Neural progenitor cell (in vitro differentiated cells): Measurements from ENCODE around the gene GSTK1. TPM values are rescaled to one million over a fixed set of nuclear protein-coding genes. Genes with fewer than 3 reads are reported as not detected.

Source experiments
- DNase-seq: peaks from one replicate; pipeline ENCODE4 v3.0.0-alpha.2; 2016; ENCODE audit warnings: low spot score
- H2AFZ ChIP-seq: fragments of 200-600 bp; sonication (generic); replicated peaks from 2 replicates; pipeline ENCODE4 v1.6.1; 2016; ENCODE audit warnings: antibody characterized with exemption
- H3F3A ChIP-seq: fragments of 200-600 bp; sonication (generic); 2 replicates; pipeline ENCODE4 v1.6.1; 2016; ENCODE audit warnings: antibody characterized with exemption, low read depth
- H3K27ac ChIP-seq: fragments of 200-600 bp; sonication (generic); 2 replicates; pipeline ENCODE4 v1.5.1; 2016; ENCODE audit warnings: mild to moderate bottlenecking
- H3K27me3 ChIP-seq: fragments of 200-600 bp; sonication (generic); 2 replicates; pipeline ENCODE4 v1.6.1; 2016; ENCODE audit warnings: mild to moderate bottlenecking, moderate library complexity
- H3K36me3 ChIP-seq: fragments of 200-600 bp; sonication (generic); 2 replicates; pipeline ENCODE4 v1.5.1; 2016
- H3K4me1 ChIP-seq: fragments of 200-600 bp; sonication (generic); 2 replicates; pipeline ENCODE4 v1.6.1; 2016; ENCODE audit warnings: mixed run types
- H3K4me2 ChIP-seq: fragments of 200-600 bp; sonication (generic); 2 replicates; pipeline ENCODE4 v1.6.1; 2016
- H3K4me3 ChIP-seq: fragments of 200-600 bp; sonication (generic); 2 replicates; pipeline ENCODE4 v1.5.1; 2016
- H3K79me2 ChIP-seq: fragments of 200-600 bp; sonication (generic); 2 replicates; pipeline ENCODE4 v1.6.1; 2016; ENCODE audit warnings: low read depth
- H3K9ac ChIP-seq: fragments of 200-600 bp; sonication (generic); 2 replicates; pipeline ENCODE4 v1.6.1; 2016
- H3K9me3 ChIP-seq: fragments of 200-600 bp; sonication (generic); 2 replicates; pipeline ENCODE4 v1.5.1; 2016; ENCODE audit warnings: low read depth
- H4K20me1 ChIP-seq: fragments of 200-600 bp; sonication (generic); 2 replicates; pipeline ENCODE4 v1.6.1; 2016; ENCODE audit warnings: low read depth
- H3K27ac Mint-ChIP-seq: 3 replicates; pipeline ENCODE4 v1.8.0; 2021; ENCODE audit warnings: mixed read lengths
- H3K27me3 Mint-ChIP-seq: 2 replicates; pipeline ENCODE4 v1.8.0; 2022; ENCODE audit warnings: low read depth, mild to moderate bottlenecking, inconsistent platforms, moderate library complexity, mixed read lengths; ENCODE audit not compliant: insufficient read depth
- H3K36me3 Mint-ChIP-seq: 3 replicates; pipeline ENCODE4 v1.8.0; 2021; ENCODE audit warnings: mixed read lengths
- H3K4me1 Mint-ChIP-seq: 3 replicates; pipeline ENCODE4 v1.8.0; 2021; ENCODE audit warnings: mixed read lengths
- H3K4me3 Mint-ChIP-seq: 3 replicates; pipeline ENCODE4 v1.8.0; 2021; ENCODE audit warnings: mild to moderate bottlenecking, moderate library complexity, mixed read lengths
- H3K9me3 Mint-ChIP-seq: 3 replicates; pipeline ENCODE4 v1.8.0; 2020; ENCODE audit warnings: mixed read lengths
- CTCF ChIP-seq: fragments of 200-600 bp; sonication (generic); IDR thresholded peaks from 2 replicates; pipeline ENCODE4 v1.5.1; 2017; ENCODE audit warnings: antibody characterized with exemption, mild to moderate bottlenecking
- EZH2 ChIP-seq: fragments of 200-600 bp; sonication (generic); IDR thresholded peaks from 2 replicates; pipeline ENCODE4 v1.6.1; 2017; ENCODE audit warnings: antibody characterized with exemption, mild to moderate bottlenecking, moderate library complexity
- EZH2phosphoT487 ChIP-seq: fragments of 200-600 bp; sonication (generic); IDR thresholded peaks from 2 replicates; pipeline ENCODE4 v1.6.1; 2017; ENCODE audit warnings: antibody characterized with exemption
- total RNA-seq: library from RNA; depleted of rRNA; stranded (reverse); fragments of >200 nt; gene quantifications from 2 replicates; pipeline ENCODE4 v1.2.3, GENCODE V29; 2015; ENCODE audit warnings: low replicate concordance

GSTK1 gene
- total RNA-seq, 1 donor from 2014 or later: 45.3 TPM

GRCh38 chr7:143285806-143286521 lies 22.7 kb downstream of the GSTK1 start:
- Histone ChIP-seq H3F3A (no peaks in the 10 kb centered on the region), H4K20me1 (peaks cover 19% of the 10 kb centered on the region), H2AFZ (no peak overlapping the region), H3K9me3 (peaks cover 6% of the 10 kb centered on the region), H3K27me3 (peaks cover 12% of the 10 kb centered on the region), H3K9ac (no peak overlapping the region), H3K36me3 (no peaks in the 10 kb centered on the region), H3K4me2 (no peak overlapping the region), H3K4me1 (peaks cover 18% of the 10 kb centered on the region), H3K4me3 (no peak overlapping the region), H3K79me2 (peaks cover 27% of the 10 kb centered on the region), H3K27ac (no peak overlapping the region)
- Mint-ChIP-seq H3K4me1 (peaks cover 39% of the 10 kb centered on the region), H3K27me3 (peaks cover 2% of the 10 kb centered on the region), H3K4me3 (peak overlapping the region; percentile 42), H3K27ac (no peak overlapping the region), H3K9me3 (peaks cover 9% of the 10 kb centered on the region), H3K36me3 (peaks cover 7% of the 10 kb centered on the region)
- TF ChIP-seq EZH2 (no peak), EZH2phosphoT487 (no peak), CTCF (no peak)
- no peak for DNase-seq

DNA sequence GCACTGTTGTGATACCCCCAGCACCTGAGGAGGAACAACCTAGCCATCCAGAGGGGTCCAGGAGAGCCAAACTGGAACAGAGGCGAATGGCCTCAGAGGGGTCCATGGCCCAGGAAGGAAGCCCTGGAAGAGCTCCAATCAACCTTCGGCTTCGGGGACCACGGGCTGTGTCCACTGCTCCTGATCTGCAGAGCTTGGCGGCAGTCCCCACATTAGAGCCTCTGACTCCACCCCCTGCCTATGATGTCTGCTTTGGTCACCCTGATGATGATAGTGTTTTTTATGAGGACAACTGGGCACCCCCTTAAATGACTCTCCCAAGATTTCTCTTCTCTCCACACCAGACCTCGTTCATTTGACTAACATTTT lies 23.3 kb downstream of the GSTK1 start:
- Histone ChIP-seq H3K9ac (no peak overlapping the region), H4K20me1 (peaks cover 24% of the 10 kb centered on the region)

DNA sequence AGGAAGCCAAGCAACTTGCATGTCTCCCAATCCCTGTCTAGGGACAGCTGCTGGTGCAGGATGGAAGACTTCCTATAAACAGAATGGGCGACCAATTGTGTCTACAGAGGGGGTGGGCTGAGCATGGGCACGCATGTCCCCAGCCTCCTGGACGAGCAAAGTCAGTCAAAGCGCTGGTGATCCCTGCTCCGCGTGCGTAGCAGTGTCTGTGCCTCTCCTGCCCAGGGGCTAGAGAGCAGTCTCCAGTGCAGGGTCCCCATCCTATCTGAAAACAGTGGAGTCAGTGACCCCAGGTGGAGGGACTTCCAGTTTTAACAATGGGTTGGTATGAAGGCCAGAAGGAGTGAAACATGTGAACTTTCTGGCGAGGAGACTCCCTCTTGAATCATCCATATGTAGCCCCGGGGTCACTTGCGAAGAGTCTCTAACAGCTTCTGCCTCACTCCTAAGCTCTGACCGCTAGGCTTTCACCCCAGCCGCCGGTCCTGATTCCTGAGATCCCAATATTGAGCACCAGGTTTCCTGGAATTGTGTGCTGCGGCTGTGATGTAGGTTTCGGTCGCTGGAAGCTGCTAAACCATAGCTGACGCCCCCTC lies 24.2 kb downstream of the GSTK1 start:
- Histone ChIP-seq H3K4me2 (no peak overlapping the region), H3K9ac (no peak overlapping the region)

More for the DNA sequence above, 23.3 kb downstream of the GSTK1 start:
- Mint-ChIP-seq H3K9me3 (peaks cover 9% of the 10 kb centered on the region), H3K36me3 (peaks cover 12% of the 10 kb centered on the region), H3K27ac (no peak overlapping the region), H3K27me3 (peaks cover 2% of the 10 kb centered on the region), H3K4me1 (peaks cover 43% of the 10 kb centered on the region), H3K4me3 (peak overlapping the region; percentile 90)
- peaks cover 12% of the 10 kb centered on the region for H3K27me3 ChIP-seq
- H3K27ac ChIP-seq: no peak overlapping the region
- H3K79me2 ChIP-seq: peaks cover 32% of the 10 kb centered on the region
- H3K4me2 ChIP-seq: no peak overlapping the region
- TF ChIP-seq EZH2 (no peak), EZH2phosphoT487 (no peak), CTCF (no peak)
- no peaks in the 10 kb centered on the region for H3F3A ChIP-seq
- DNase-seq: no peak
- peaks cover 18% of the 10 kb centered on the region for H3K4me1 ChIP-seq
- no peaks in the 10 kb centered on the region for H3K36me3 ChIP-seq
- H3K9me3 ChIP-seq: peaks cover 6% of the 10 kb centered on the region
- H3K4me3 ChIP-seq: no peak overlapping the region
- no peak overlapping the region for H2AFZ ChIP-seq

More for the DNA sequence above, 24.2 kb downstream of the GSTK1 start:
- H3K79me2 ChIP-seq: peaks cover 41% of the 10 kb centered on the region
- H3K36me3 ChIP-seq: peaks cover 5% of the 10 kb centered on the region
- H3K4me3 ChIP-seq: no peak overlapping the region
- peaks cover 18% of the 10 kb centered on the region for H3K4me1 ChIP-seq
- Mint-ChIP-seq H3K4me3 (peak overlapping the region; percentile 90), H3K27ac (peak overlapping the region; percentile 64), H3K9me3 (peaks cover 9% of the 10 kb centered on the region), H3K4me1 (peaks cover 41% of the 10 kb centered on the region), H3K27me3 (peaks cover 2% of the 10 kb centered on the region), H3K36me3 (peaks cover 18% of the 10 kb centered on the region)
- DNase-seq: no peak
- H3K9me3 ChIP-seq: peaks cover 6% of the 10 kb centered on the region
- H3F3A ChIP-seq: no peaks in the 10 kb centered on the region
- TF ChIP-seq EZH2 (no peak), CTCF (no peak), EZH2phosphoT487 (no peak)
- no peak overlapping the region for H2AFZ ChIP-seq
- peaks cover 12% of the 10 kb centered on the region for H3K27me3 ChIP-seq
- H4K20me1 ChIP-seq: peaks cover 24% of the 10 kb centered on the region
- no peak overlapping the region for H3K27ac ChIP-seq
